GM12878 (cell line): ENCODE measurements around the gene SELENOM. TPM values are rescaled to one million over a fixed set of nuclear protein-coding genes. Genes with fewer than 3 reads are reported as not detected.

Source experiments
- ATAC-seq: fragments of 200-7000 bp; cut with Tn5 transposase; 3 replicates; pipeline ENCODE4 v1.9.1; 2020; ENCODE audit warnings: mild to moderate bottlenecking, moderate library complexity
- BruUV-seq: library from RNA; stranded (reverse); fragments of 400-500 nt; replicated peaks from 2 replicates; lab custom pipeline; 2021; lab: Mats Ljungman, UMichigan
- CTCF ChIA-PET: fragments of 300-600 bp; sonication (Branson Sonifier 250); formaldehyde crosslinking; extraction: SDS; loops from one replicate; lab custom pipeline; 2021; ENCODE audit warnings: inconsistent platforms; lab: Yijun Ruan, JAX
- POLR2A ChIA-PET: fragments of 350-600 bp; formaldehyde crosslinking; extraction: SDS; loops from one replicate; lab custom pipeline; 2021; ENCODE audit warnings: inconsistent platforms; lab: Charles Lee
- RAD21 ChIA-PET: fragments of 300-600 bp; sonication (Branson Sonifier 250); formaldehyde crosslinking; loops from one replicate; lab custom pipeline; 2023; ENCODE audit warnings: antibody characterized with exemption; ENCODE audit not compliant: unreplicated experiment; lab: Charles Lee
- SMC1A ChIA-PET: fragments of 300-600 bp; sonication (Branson Sonifier 250); formaldehyde crosslinking; loops from one replicate; lab custom pipeline; 2023; ENCODE audit not compliant: unreplicated experiment, uncharacterized antibody; lab: Charles Lee
- DNase-seq: peaks from one replicate; pipeline ENCODE4 v3.0.0-alpha.2; 2011; ENCODE audit warnings: low read depth, low spot score
- FAIRE-seq: peaks from 3 replicates; lab custom pipeline; 2011; peaks lifted over from hg19 to GRCh38; lab: Jason Lieb, UNC
- H2AFZ ChIP-seq: 2 replicates; pipeline ENCODE4 v1.6.0; 2011; ENCODE audit warnings: low read depth, low read length, control low read depth; ENCODE audit not compliant: control insufficient read depth
- H3K27ac ChIP-seq: 2 replicates; pipeline ENCODE4 v1.5.1; 2011; ENCODE audit warnings: control low read depth; ENCODE audit not compliant: control insufficient read depth, insufficient read depth
- H3K27me3 ChIP-seq, 2 experiments: replicated peaks in 1 of 2; 2 replicates each; pipeline versions ENCODE4 v1.6.0 to v1.6.1; 2011; ENCODE audit warnings: low read length in 1 of 2; ENCODE audit not compliant: control insufficient read depth in 2 of 2, insufficient read depth in 2 of 2
- H3K36me3 ChIP-seq, 2 experiments: 2 replicates each; pipeline ENCODE4 v1.5.1; 2011; ENCODE audit warnings: low read length in 1 of 2; ENCODE audit not compliant: control insufficient read depth in 2 of 2, insufficient read depth in 2 of 2
- H3K4me1 ChIP-seq: 2 replicates; pipeline ENCODE4 v1.6.1; 2011; ENCODE audit warnings: mild to moderate bottlenecking, low read length, moderate library complexity, mixed read lengths; ENCODE audit not compliant: control insufficient read depth, insufficient read depth
- H3K4me2 ChIP-seq: 2 replicates; pipeline ENCODE4 v1.6.0; 2011; ENCODE audit warnings: control low read depth; ENCODE audit not compliant: control insufficient read depth, insufficient read depth
- H3K4me3 ChIP-seq: fragments of 200-600 bp; sonication (generic); 2 replicates; pipeline ENCODE4 v1.5.1; 2016
- H3K79me2 ChIP-seq: 2 replicates; pipeline ENCODE4 v1.6.0; 2011; ENCODE audit warnings: low read length; ENCODE audit not compliant: control insufficient read depth, insufficient read depth
- H3K9ac ChIP-seq: 2 replicates; pipeline ENCODE4 v1.8.0; 2011; ENCODE audit warnings: low read length, control low read depth, mixed read lengths; ENCODE audit not compliant: control insufficient read depth, insufficient read depth
- H3K9me3 ChIP-seq: replicated peaks from 3 replicates; pipeline ENCODE4 v1.5.1; 2011; ENCODE audit warnings: mild to moderate bottlenecking, low read length; ENCODE audit not compliant: control insufficient read depth, insufficient read depth
- H4K20me1 ChIP-seq: 2 replicates; pipeline ENCODE4 v1.6.0; 2011; ENCODE audit not compliant: control insufficient read depth, insufficient read depth
- CBX5 ChIP-seq: sonication (generic); IDR thresholded peaks from 2 replicates; pipeline ENCODE4 v1.6.1; 2016; ENCODE audit warnings: low read depth, moderate library complexity, mild to moderate bottlenecking, inconsistent platforms
- CEBPB ChIP-seq, 2 experiments: fragments of 150-350 bp in 1 of 2; IDR thresholded peaks; 2 replicates each; pipeline ENCODE4 v1.6.1; 2012 to 2014; ENCODE audit warnings: low read depth in 2 of 2, low read length in 2 of 2, borderline replicate concordance in 1 of 2, inconsistent platforms in 1 of 2
- EGR1 ChIP-seq, 2 experiments: IDR thresholded peaks; 1 replicate in 1 of 2; 2 replicates in 1 of 2; pipeline ENCODE4 v1.6.1; 2011 to 2012; ENCODE audit warnings: low read depth in 2 of 2, low read length in 2 of 2, borderline replicate concordance in 1 of 2, mild to moderate bottlenecking in 1 of 2, moderate library complexity in 1 of 2
- IKZF2 ChIP-seq, 2 experiments: fragments of 450-650 bp; IDR thresholded peaks; 2 replicates each; pipeline ENCODE4 v1.6.1; 2017; ENCODE audit warnings: mild to moderate bottlenecking in 2 of 2, moderate library complexity in 2 of 2
- KDM1A ChIP-seq: fragments of 200-600 bp; sonication (generic); IDR thresholded peaks from 2 replicates; pipeline ENCODE4 v1.6.1; 2016; ENCODE audit warnings: borderline replicate concordance
- KLF5 ChIP-seq: fragments of 450-650 bp; IDR thresholded peaks from 2 replicates; pipeline ENCODE4 v1.6.1; 2014; ENCODE audit warnings: mild to moderate bottlenecking; ENCODE audit not compliant: partially characterized antibody
- MTA2 ChIP-seq: fragments of 450-650 bp; IDR thresholded peaks from 2 replicates; pipeline ENCODE4 v1.6.1; 2016; ENCODE audit warnings: low read depth, mild to moderate bottlenecking, moderate library complexity
- PAX5 ChIP-seq: IDR thresholded peaks from 2 replicates; pipeline ENCODE4 v1.6.1; 2011; ENCODE audit warnings: low read depth, low read length, borderline replicate concordance
- PAX8 ChIP-seq: fragments of 450-650 bp; IDR thresholded peaks from 2 replicates; pipeline ENCODE4 v1.6.1; 2017; ENCODE audit warnings: mild to moderate bottlenecking, moderate library complexity
- POLR2AphosphoS2 ChIP-seq: IDR thresholded peaks from 2 replicates; pipeline ENCODE4 v1.6.1; 2011; ENCODE audit warnings: low read depth, mild to moderate bottlenecking, low read length, improper control_type of control experiment, moderate library complexity
- POLR2AphosphoS5 ChIP-seq: IDR thresholded peaks from 2 replicates; pipeline ENCODE4 v1.6.1; 2011; ENCODE audit warnings: mild to moderate bottlenecking, low read length, inconsistent platforms
- RCOR1 ChIP-seq: conservative IDR thresholded peaks from 2 replicates; pipeline ENCODE4 v1.6.1; 2012; ENCODE audit warnings: low read depth, low read length, improper control_type of control experiment
- ZNF217 ChIP-seq: fragments of 450-650 bp; IDR thresholded peaks from 2 replicates; pipeline ENCODE4 v1.6.1; 2017; ENCODE audit warnings: antibody characterized with exemption, mild to moderate bottlenecking
- ZNF592 ChIP-seq: fragments of 450-650 bp; IDR thresholded peaks from 2 replicates; pipeline ENCODE4 v1.6.1; 2017; ENCODE audit warnings: mild to moderate bottlenecking, moderate library complexity
- WGBS: methylation state at CpG from one replicate; pipeline ENCODE4 v1.1.6; 2016; ENCODE audit warnings: low lambda C conversion rate; ENCODE audit not compliant: insufficient replicate concordance, insufficient coverage; ENCODE audit errors: missing lambda C conversion rate; 5-methylcytosine and 5-hydroxymethylcytosine counted together
- in situ Hi-C: fragments of 300-500 bp; cut with MboI; formaldehyde crosslinking; loops from 9 replicates; pipeline ENCODE4 v1.14.3; 2018; ENCODE audit warnings: mixed read lengths
- intact Hi-C: fragments of 100-400 bp; cut with micrococcal nuclease; formaldehyde crosslinking; loops from one replicate; pipeline ENCODE4 v1.14.2; 2022; ENCODE audit not compliant: unreplicated experiment
- polyA plus RNA-seq, 11 experiments: library from polyadenylated mRNA; depleted of rRNA in 4 of 11; unstranded in 6 of 11; stranded (reverse) in 5 of 11; fragments of >200 nt; fragmentation: Nextera tagmentation in 4 of 11; fragmentation: Illumina TruSeq in 1 of 11; extraction: Ambion mirVana in 4 of 11; extraction: Trizol in 1 of 11; gene quantifications; 1 replicate in 1 of 11; 2 replicates in 10 of 11; pipeline versions ENCODE4 v1.2.1 to v1.2.3, GENCODE V29; 2011 to 2016; ENCODE audit warnings: inconsistent platforms in 2 of 11, missing spikeins in 2 of 11, low read depth in 1 of 11
- total RNA-seq, 4 experiments: library from RNA; depleted of rRNA in 3 of 4; stranded (reverse); fragments of >200 nt in 3 of 4; fragmentation: Illumina TruSeq in 1 of 4; extraction: Trizol in 1 of 4; gene quantifications; 2 replicates each; pipeline versions ENCODE4 v1.2.1 to v1.2.3, GENCODE V29; 2013 to 2021
- TF ChIP-seq, protein P1 (sequence below): fragments of 450-650 bp; IDR thresholded peaks from 2 replicates; pipeline ENCODE4 v1.6.1; 2017; ENCODE audit warnings: low read depth, mild to moderate bottlenecking, moderate library complexity

SELENOM gene
- total and polyA plus RNA-seq, 10 of the 15 experiments (the other 5 are each of a cell fraction or from before 2014, with no cell fraction given) = 0.80 to 8.3 (median 2.0) TPM

DNA sequence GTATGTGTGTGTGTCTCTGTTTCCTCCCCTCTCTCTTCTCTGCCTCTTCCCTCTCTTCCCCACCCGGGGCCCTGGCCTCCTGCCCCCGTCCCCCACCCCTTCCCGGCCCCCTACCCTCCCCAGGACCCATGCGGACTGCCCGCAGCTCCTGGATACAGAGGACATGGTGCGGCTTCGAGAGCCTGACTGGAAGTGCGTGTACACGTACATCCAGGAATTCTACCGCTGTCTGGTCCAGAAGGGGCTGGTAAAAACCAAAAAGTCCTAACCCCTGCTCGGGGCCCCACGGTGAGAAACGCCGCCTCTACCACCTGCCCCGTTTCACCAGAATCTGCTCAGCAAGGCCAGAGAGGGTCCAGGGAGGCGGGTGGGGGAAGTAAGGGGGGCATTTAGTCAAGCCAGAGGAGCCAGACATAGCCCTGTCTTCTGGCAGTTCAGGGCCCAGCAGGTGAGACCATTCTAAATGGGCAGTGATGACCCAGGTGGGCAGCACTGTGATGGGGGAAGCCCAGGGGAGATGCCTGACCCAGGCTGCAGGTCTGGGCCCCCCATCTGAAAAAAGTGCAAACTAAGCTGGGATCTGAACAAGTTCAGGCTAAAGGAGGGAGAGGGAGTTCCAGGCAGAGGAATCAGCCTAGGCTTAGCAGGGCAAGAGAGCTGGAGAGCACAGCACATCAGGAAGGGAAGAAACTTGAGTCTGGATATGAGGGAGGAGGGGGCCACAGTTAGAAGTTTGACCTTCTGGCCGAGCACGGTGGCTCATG is 6.4 kb downstream of the SELENOM start (continued):
- TF ChIP-seq EGR1 (IDR thresholded peaks at IDR 0.05; ENCODE audit: borderline replicate concordance in 1 of 2, low read depth in 2 of 2, low read length in 2 of 2) (no peak), KDM1A (no peak), KLF5 (no peak), MTA2 (no peak), POLR2AphosphoS5 (no peak), POLR2AphosphoS2 (no peak)

DNA sequence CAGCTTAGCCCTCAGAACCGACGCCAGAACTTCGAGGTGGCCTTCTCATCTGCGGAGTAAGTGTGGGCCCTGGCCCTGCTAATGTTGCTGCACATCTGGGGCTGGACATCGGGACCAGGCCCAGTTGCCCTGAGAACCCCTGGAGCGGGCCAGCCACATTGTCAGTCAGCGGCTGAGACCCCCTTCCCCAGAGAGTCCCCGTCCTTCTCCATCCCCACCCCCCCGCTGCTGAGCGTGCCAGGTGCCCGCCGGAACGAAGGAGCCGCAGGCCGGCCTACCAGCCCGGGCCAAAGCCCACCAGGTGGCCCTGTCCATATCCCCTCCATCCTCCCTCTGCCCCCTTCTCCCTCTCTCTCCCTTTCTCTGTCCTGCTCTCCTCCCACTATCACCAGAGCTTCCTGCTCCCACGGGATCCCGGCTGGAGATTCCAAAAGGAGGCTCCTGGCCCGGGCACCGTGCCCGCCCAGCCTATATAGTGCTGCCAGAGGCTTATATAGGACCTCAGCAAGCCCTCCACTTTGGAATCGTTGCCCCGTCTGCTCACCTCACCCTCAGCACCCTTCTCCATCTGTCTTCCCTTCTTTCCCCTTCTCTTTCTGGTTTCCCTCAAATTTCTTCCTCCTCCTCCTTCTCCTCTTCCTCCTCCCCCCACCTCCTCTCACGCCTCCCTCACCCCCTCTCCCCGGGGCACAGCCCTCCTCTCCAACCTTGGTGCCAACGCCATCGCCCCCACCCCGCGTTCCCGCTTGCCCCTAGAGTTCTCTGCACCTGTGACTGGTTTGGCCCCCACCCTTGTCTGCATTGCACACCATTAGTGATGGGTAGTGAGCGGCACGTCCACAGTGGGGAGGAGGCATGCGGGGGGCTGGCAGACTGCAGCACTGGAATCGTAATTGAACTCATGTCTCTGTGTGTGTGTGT is 7.3 kb downstream of the SELENOM start:
- H3K9ac ChIP-seq = no peak overlapping the region
- no peak overlapping the region for H2AFZ ChIP-seq
- H3K4me3 ChIP-seq = no peak overlapping the region
- no peaks in the 10 kb centered on the region for H3K79me2 ChIP-seq
- SMC1A ChIA-PET = no interaction called here
- TF ChIP-seq PAX8 = no peak
- TF ChIP-seq, protein P1, sequence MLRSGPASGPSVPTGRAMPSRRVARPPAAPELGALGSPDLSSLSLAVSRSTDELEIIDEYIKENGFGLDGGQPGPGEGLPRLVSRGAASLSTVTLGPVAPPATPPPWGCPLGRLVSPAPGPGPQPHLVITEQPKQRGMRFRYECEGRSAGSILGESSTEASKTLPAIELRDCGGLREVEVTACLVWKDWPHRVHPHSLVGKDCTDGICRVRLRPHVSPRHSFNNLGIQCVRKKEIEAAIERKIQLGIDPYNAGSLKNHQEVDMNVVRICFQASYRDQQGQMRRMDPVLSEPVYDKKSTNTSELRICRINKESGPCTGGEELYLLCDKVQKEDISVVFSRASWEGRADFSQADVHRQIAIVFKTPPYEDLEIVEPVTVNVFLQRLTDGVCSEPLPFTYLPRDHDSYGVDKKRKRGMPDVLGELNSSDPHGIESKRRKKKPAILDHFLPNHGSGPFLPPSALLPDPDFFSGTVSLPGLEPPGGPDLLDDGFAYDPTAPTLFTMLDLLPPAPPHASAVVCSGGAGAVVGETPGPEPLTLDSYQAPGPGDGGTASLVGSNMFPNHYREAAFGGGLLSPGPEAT = no peak
- no peak for TF ChIP-seq RCOR1
- no peak for TF ChIP-seq PAX5
- TF ChIP-seq CEBPB (IDR thresholded peaks at IDR 0.05; ENCODE audit: borderline replicate concordance in 1 of 2, low read depth in 2 of 2, low read length in 2 of 2) = no peak
- no peak for TF ChIP-seq IKZF2 (IDR thresholded peaks at IDR 0.05)
- no peak for TF ChIP-seq CBX5
- TF ChIP-seq EGR1 (IDR thresholded peaks at IDR 0.05; ENCODE audit: borderline replicate concordance in 1 of 2, low read depth in 2 of 2, low read length in 2 of 2) = no peak
- TF ChIP-seq ZNF592 = no peak
- no peak for TF ChIP-seq ZNF217
- TF ChIP-seq, all 136 proteins: peak for 0
- WGBS = 85% methylated on average over 23 of the region's 34 CpGs
- no peak overlapping the region for H3K4me2 ChIP-seq
- POLR2A ChIA-PET = no interaction called here
- no peaks in the 10 kb centered on the region for H3K9me3 ChIP-seq
- ATAC-seq (no peak), DNase-seq (no peak), FAIRE-seq (no peak)
- CTCF ChIA-PET = no interaction called here
- H3K36me3 ChIP-seq = no peaks in the 10 kb centered on the region; a peak in 1 of 4 replicates
- no peaks in the 10 kb centered on the region for H4K20me1 ChIP-seq
- no peaks in the 10 kb centered on the region for H3K4me1 ChIP-seq
- RAD21 ChIA-PET = no interaction called here
- intact Hi-C loops = no loop called here
- H3K27me3 ChIP-seq = no peaks in the 10 kb centered on the region
- no TSS peak for BruUV-seq
- in situ Hi-C loops = no loop called here
- no peak overlapping the region for H3K27ac ChIP-seq
